ENCODE measurements around the gene XXYLT1.

DNA sequence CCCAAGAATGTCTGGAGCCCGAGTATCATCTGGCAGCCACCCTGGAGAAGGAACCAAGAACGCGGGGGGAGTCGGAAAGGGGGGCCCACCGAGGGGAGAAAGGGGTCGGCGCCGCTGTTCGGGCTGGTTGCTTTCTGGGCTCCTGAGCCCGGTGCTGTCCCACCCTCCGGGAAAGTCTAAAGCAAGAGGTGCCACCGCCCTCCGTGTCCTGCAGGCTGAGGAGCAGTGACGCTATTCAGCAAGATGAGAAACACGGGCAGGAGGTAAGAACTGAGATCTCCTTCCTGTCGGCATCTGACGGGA lies 234.8 kb downstream of the XXYLT1 start:
- TF ChIP-seq RAD21 (IDR thresholded peaks at IDR 0.05; ENCODE audit: low read depth), result no peak
- no peak for TF ChIP-seq CTCF (IDR thresholded peaks at IDR 0.05 in 2 of 3, conservative IDR thresholded peaks at IDR 0.05 in 1 of 3; ENCODE audit: borderline replicate concordance in 1 of 3, insufficient read depth in 1 of 3, low read depth in 2 of 3, low read length in 2 of 3)
- TF ChIP-seq EZH2 (IDR thresholded peaks at IDR 0.05), result no peak
- no peak for TF ChIP-seq POLR2A (IDR thresholded peaks at IDR 0.05; ENCODE audit: borderline replicate concordance, extremely low read depth, insufficient read depth, insufficient read length)
- no peak for TF ChIP-seq POLR2AphosphoS5 (IDR thresholded peaks at IDR 0.05; ENCODE audit: low read depth, low read length)
- no peak for TF ChIP-seq CBX3 (IDR thresholded peaks at IDR 0.05; ENCODE audit: low read depth)
- TF ChIP-seq ZNF274 (IDR thresholded peaks at IDR 0.05; ENCODE audit: low read depth, low read length), result no peak
- no peak for TF ChIP-seq YY1 (IDR thresholded peaks at IDR 0.05; ENCODE audit: extremely low read depth, insufficient replicate concordance, low read depth, low read length)
- TF ChIP-seq, protein P1, sequence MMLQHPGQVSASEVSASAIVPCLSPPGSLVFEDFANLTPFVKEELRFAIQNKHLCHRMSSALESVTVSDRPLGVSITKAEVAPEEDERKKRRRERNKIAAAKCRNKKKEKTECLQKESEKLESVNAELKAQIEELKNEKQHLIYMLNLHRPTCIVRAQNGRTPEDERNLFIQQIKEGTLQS (IDR thresholded peaks at IDR 0.05), result no peak
- no peak for TF ChIP-seq REST (IDR thresholded peaks at IDR 0.05; ENCODE audit: low read depth)
- no peak for TF ChIP-seq ZBTB33 (IDR thresholded peaks at IDR 0.05; ENCODE audit: extremely low read depth, insufficient replicate concordance, low read length)
- TF ChIP-seq SIN3A (IDR thresholded peaks at IDR 0.05; ENCODE audit: low read depth), result no peak
- no peak for TF ChIP-seq JUND (IDR thresholded peaks at IDR 0.05)

Measured in HCT116 (cell line).